HCT116 (cell line): ENCODE data around the gene CCDC134. TPM values are rescaled to one million over a fixed set of nuclear protein-coding genes. Genes with fewer than 3 reads are reported as not detected.
A peak's percentile ranks its signal among the peaks of the same experiment; 100 is the strongest.

Source experiments
- ATAC-seq: fragments of 200-7000 bp; cut with Tn5 transposase; 2 replicates; pipeline ENCODE4 v1.9.1; 2020; ENCODE audit warnings: mild to moderate bottlenecking, moderate library complexity
- BruUV-seq: library from RNA; stranded (reverse); fragments of 400-500 nt; replicated peaks from 2 replicates; lab custom pipeline; 2021; lab: Mats Ljungman, UMichigan
- CTCF ChIA-PET: fragments of 300-600 bp; sonication (Branson Sonifier 250); formaldehyde crosslinking; loops from one replicate; lab custom pipeline; 2021; ENCODE audit warnings: antibody characterized with exemption; lab: Charles Lee
- POLR2A ChIA-PET: fragments of 300-600, 350-600 bp; sonication (Branson Sonifier 250); formaldehyde crosslinking; loops from one replicate; lab custom pipeline; 2021; ENCODE audit warnings: antibody characterized with exemption; lab: Charles Lee
- RAD21 ChIA-PET, 2 experiments: fragments of 300-600 bp; sonication (Branson Sonifier 250); formaldehyde crosslinking; loops; one replicate each; lab custom pipeline; 2023; ENCODE audit warnings: low total read pairs in 2 of 2; ENCODE audit not compliant: uncharacterized antibody in 2 of 2, unreplicated experiment in 2 of 2, low non-redundant PET in 1 of 2; lab: Charles Lee
- DNase-seq: peaks from one replicate; pipeline ENCODE4 v3.0.0-alpha.2; 2010; ENCODE audit warnings: low read depth, low spot score
- H2AFZ ChIP-seq: fragments of 200-600 bp; shearing (Covaris generic), sonication (generic); 2 replicates; pipeline ENCODE4 v1.6.1; 2017; ENCODE audit warnings: low read depth, mixed run types, mixed read lengths, antibody characterized with exemption, low read length; ENCODE audit not compliant: poor library complexity, severe bottlenecking
- H3K27ac ChIP-seq: 2 replicates; pipeline ENCODE4 v1.5.1; 2012; ENCODE audit warnings: low read depth, low read length
- H3K27me3 ChIP-seq: fragments of 200-600 bp; sonication (generic); 2 replicates; pipeline ENCODE4 v1.6.1; 2016; ENCODE audit warnings: mixed run types, low read length, mixed read lengths; ENCODE audit not compliant: insufficient read depth
- H3K36me3 ChIP-seq, 2 experiments: fragments of 200-500 bp in 1 of 2; fragments of 200-600 bp in 1 of 2; sonication (Bioruptor generic) in 1 of 2; sonication (generic) in 1 of 2; 2 replicates each; pipeline versions ENCODE4 v1.5.1 to v1.6.1; 2014 to 2016; ENCODE audit warnings: low read length in 2 of 2, inconsistent platforms in 1 of 2, mixed read lengths in 1 of 2, mixed run types in 1 of 2; ENCODE audit not compliant: insufficient read depth in 2 of 2, control insufficient read depth in 1 of 2
- H3K4me1 ChIP-seq, 2 experiments: fragments of 200-600 bp in 1 of 2; sonication (generic) in 1 of 2; 2 replicates each; pipeline versions ENCODE4 v1.5.1 to v1.6.1; 2012 to 2017; ENCODE audit warnings: low read length in 2 of 2, inconsistent platforms in 1 of 2, mild to moderate bottlenecking in 1 of 2, mixed read lengths in 1 of 2, mixed run types in 1 of 2, moderate library complexity in 1 of 2; ENCODE audit not compliant: insufficient read depth in 2 of 2, control insufficient read depth in 1 of 2
- H3K4me2 ChIP-seq: fragments of 200-600 bp; sonication (generic); 2 replicates; pipeline ENCODE4 v1.6.1; 2017; ENCODE audit warnings: mixed run types, low read length, mixed read lengths
- H3K4me3 ChIP-seq, 2 experiments: fragments of 200-600 bp in 1 of 2; sonication (generic) in 1 of 2; replicated peaks in 1 of 2; 2 replicates each; pipeline ENCODE4 v1.5.1; 2011 to 2016; ENCODE audit warnings: low read length in 2 of 2, control low read depth in 1 of 2, low read depth in 1 of 2, mild to moderate bottlenecking in 1 of 2, mixed read lengths in 1 of 2, mixed run types in 1 of 2
- H3K79me2 ChIP-seq: fragments of 200-600 bp; sonication (generic); 2 replicates; pipeline ENCODE4 v1.6.1; 2017; ENCODE audit warnings: mild to moderate bottlenecking, mixed run types, low read length, moderate library complexity, mixed read lengths; ENCODE audit not compliant: insufficient read depth
- H3K9ac ChIP-seq: fragments of 200-600 bp; sonication (generic); 2 replicates; pipeline ENCODE4 v1.6.1; 2016; ENCODE audit warnings: low read length, mixed read lengths
- H3K9me2 ChIP-seq: fragments of 200-600 bp; sonication (generic), shearing (Covaris generic); 2 replicates; pipeline ENCODE4 v1.6.1; 2017; ENCODE audit warnings: mixed run types, mild to moderate bottlenecking, moderate library complexity; ENCODE audit not compliant: insufficient read depth
- H3K9me3 ChIP-seq, 2 experiments: fragments of 200-500 bp in 1 of 2; fragments of 200-600 bp in 1 of 2; sonication (Bioruptor generic) in 1 of 2; sonication (generic) in 1 of 2; 2 replicates each; pipeline ENCODE4 v1.6.1; 2014 to 2017; ENCODE audit warnings: low read length in 2 of 2, mixed read lengths in 2 of 2, inconsistent platforms in 1 of 2, low read depth in 1 of 2, mild to moderate bottlenecking in 1 of 2, mixed run types in 1 of 2, moderate library complexity in 1 of 2; ENCODE audit not compliant: control insufficient read depth in 1 of 2, insufficient read depth in 1 of 2
- H4K20me1 ChIP-seq: fragments of 200-600 bp; sonication (generic), shearing (Covaris generic); 2 replicates; pipeline ENCODE4 v1.6.1; 2017; ENCODE audit warnings: mixed run types, mild to moderate bottlenecking, moderate library complexity; ENCODE audit not compliant: insufficient read depth
- CBX3 ChIP-seq: IDR thresholded peaks from 2 replicates; pipeline ENCODE4 v1.6.1; 2012; ENCODE audit warnings: low read depth
- CTCF ChIP-seq, 3 experiments: fragments of 200-600 bp in 1 of 3; sonication (generic) in 1 of 3; IDR thresholded peaks in 2 of 3; conservative IDR thresholded peaks in 1 of 3; 2 replicates each; pipeline ENCODE4 v1.5.1; 2012 to 2017; ENCODE audit warnings: low read depth in 2 of 3, low read length in 2 of 3, antibody characterized with exemption in 1 of 3, borderline replicate concordance in 1 of 3, control low read depth in 1 of 3, mild to moderate bottlenecking in 1 of 3, mixed read lengths in 1 of 3, mixed run types in 1 of 3, moderate library complexity in 1 of 3; ENCODE audit not compliant: insufficient read depth in 1 of 3
- EGR1 ChIP-seq: IDR thresholded peaks from 2 replicates; pipeline ENCODE4 v1.6.1; 2012; ENCODE audit warnings: low read depth
- ELF1 ChIP-seq: IDR thresholded peaks from 2 replicates; pipeline ENCODE4 v1.6.1; 2012; ENCODE audit warnings: low read depth, borderline replicate concordance
- EZH2 ChIP-seq: fragments of 200-600 bp; sonication (generic); IDR thresholded peaks from 2 replicates; pipeline ENCODE4 v1.6.1; 2017; ENCODE audit warnings: antibody characterized with exemption, mixed run types
- EZH2phosphoT487 ChIP-seq: fragments of 200-600 bp; IDR thresholded peaks from 2 replicates; pipeline ENCODE4 v1.6.1; 2018; ENCODE audit warnings: antibody characterized with exemption, borderline replicate concordance
- JUND ChIP-seq: IDR thresholded peaks from 2 replicates; pipeline ENCODE4 v1.6.1; 2012
- POLR2AphosphoS5 ChIP-seq: IDR thresholded peaks from 2 replicates; pipeline ENCODE4 v1.6.1; 2011; ENCODE audit warnings: mild to moderate bottlenecking, low read depth, low read length, moderate library complexity
- RAD21 ChIP-seq: IDR thresholded peaks from 2 replicates; pipeline ENCODE4 v1.6.1; 2012; ENCODE audit warnings: low read depth, mild to moderate bottlenecking
- SIN3A ChIP-seq: IDR thresholded peaks from 2 replicates; pipeline ENCODE4 v1.6.1; 2012; ENCODE audit warnings: low read depth
- SP1 ChIP-seq: IDR thresholded peaks from 2 replicates; pipeline ENCODE4 v1.6.1; 2012; ENCODE audit warnings: low read depth
- SRF ChIP-seq: IDR thresholded peaks from 2 replicates; pipeline ENCODE4 v1.6.1; 2012; ENCODE audit warnings: low read depth
- YY1 ChIP-seq: IDR thresholded peaks from 2 replicates; pipeline ENCODE4 v1.6.1; 2011; ENCODE audit warnings: low read length, low read depth, moderate library complexity, mild to moderate bottlenecking; ENCODE audit not compliant: insufficient replicate concordance; ENCODE audit errors: extremely low read depth
- ZNF274 ChIP-seq: fragments of 200-500 bp; sonication (Bioruptor generic); IDR thresholded peaks from 2 replicates; pipeline ENCODE4 v1.6.1; 2014; ENCODE audit warnings: mild to moderate bottlenecking, low read depth, low read length, inconsistent platforms
- intact Hi-C: fragments of 100-400 bp; cut with micrococcal nuclease; formaldehyde crosslinking; loops from 2 replicates; pipeline ENCODE4 v1.10.0; 2022
- total RNA-seq: library from RNA; stranded (reverse); gene quantifications from one replicate; pipeline ENCODE4 v1.2.1, GENCODE V29; 2021; ENCODE audit not compliant: unreplicated experiment
- TF ChIP-seq, protein P1 (sequence below): IDR thresholded peaks from 2 replicates; pipeline ENCODE4 v1.6.1; 2012

The CCDC134 gene
- total RNA-seq, 1 experiment from 2014 or later, result 15.8 TPM

- H3K4me2 ChIP-seq, result no peak overlapping the region
- peaks cover 6% of the 10 kb centered on the region for H4K20me1 ChIP-seq
- no peaks in the 10 kb centered on the region for H3K27me3 ChIP-seq
- H3K79me2 ChIP-seq, result peaks cover 95% of the 10 kb centered on the region
- no peak overlapping the region for H3K27ac ChIP-seq
- no peaks in the 10 kb centered on the region for H3K9me2 ChIP-seq
- intact Hi-C loops, result no loop called here
- BruUV-seq, result no TSS peak
- no peaks in the 10 kb centered on the region for H3K9me3 ChIP-seq
- no peak overlapping the region for H3K4me3 ChIP-seq
- no peak overlapping the region for H3K9ac ChIP-seq
- TF ChIP-seq EGR1 (no peak), SP1 (no peak), ELF1 (no peak), CTCF (IDR thresholded peaks at IDR 0.05 in 2 of 3, conservative IDR thresholded peaks at IDR 0.05 in 1 of 3; ENCODE audit: borderline replicate concordance in 1 of 3, insufficient read depth in 1 of 3, low read depth in 2 of 3, low read length in 2 of 3) (no peak)
- ChIA-PET POLR2A (no interaction called here), CTCF (no interaction called here), RAD21 (no interaction called here)
- no peak for ATAC-seq
- DNase-seq, result no peak
- H3K36me3 ChIP-seq, result no peaks in the 10 kb centered on the region
- peaks cover 22 to 29% of the 10 kb centered on the region in 2 experiments for H3K4me1 ChIP-seq
- H2AFZ ChIP-seq, result no peak overlapping the region
Observed at GRCh38 chr22:41844513-41844912, 44.0 kb downstream of the CCDC134 start.

GRCh38 chr22:41845380-41846267, 45.1 kb downstream of the CCDC134 start:
- Histone ChIP-seq H3K9me2 (no peaks in the 10 kb centered on the region), H3K79me2 (peaks cover 93% of the 10 kb centered on the region), H3K9me3 (no peaks in the 10 kb centered on the region), H3K36me3 (no peaks in the 10 kb centered on the region), H3K4me3 (no peak overlapping the region), H3K9ac (no peak overlapping the region), H2AFZ (no peak overlapping the region), H3K4me2 (no peak overlapping the region), H3K4me1 (peaks cover 17 to 25% of the 10 kb centered on the region in 2 experiments), H3K27me3 (no peaks in the 10 kb centered on the region), H4K20me1 (peaks cover under 1% of the 10 kb centered on the region), H3K27ac (no peak overlapping the region)
- ChIA-PET CTCF (no interaction called here), RAD21 (no interaction called here), POLR2A (no interaction called here)
- no peak for DNase-seq
- BruUV-seq, result TSS peak; percentile 11
- intact Hi-C loops, result no loop called here
- ATAC-seq, result no peak
- TF ChIP-seq ZNF274, result no peak
- TF ChIP-seq CTCF (IDR thresholded peaks at IDR 0.05 in 2 of 3, conservative IDR thresholded peaks at IDR 0.05 in 1 of 3; ENCODE audit: borderline replicate concordance in 1 of 3, insufficient read depth in 1 of 3, low read depth in 2 of 3, low read length in 2 of 3), result no peak
- no peak for TF ChIP-seq SIN3A
- TF ChIP-seq ELF1, result no peak
- TF ChIP-seq, protein P1, sequence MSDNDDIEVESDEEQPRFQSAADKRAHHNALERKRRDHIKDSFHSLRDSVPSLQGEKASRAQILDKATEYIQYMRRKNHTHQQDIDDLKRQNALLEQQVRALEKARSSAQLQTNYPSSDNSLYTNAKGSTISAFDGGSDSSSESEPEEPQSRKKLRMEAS, result no peak
- no peak for TF ChIP-seq SRF
- TF ChIP-seq RAD21, result no peak
- TF ChIP-seq JUND, result no peak
- no peak for TF ChIP-seq EZH2phosphoT487
- TF ChIP-seq YY1, result no peak
- TF ChIP-seq POLR2AphosphoS5, result no peak
- no peak for TF ChIP-seq EZH2
- no peak for TF ChIP-seq CBX3
